GM03348 (cell line): Measurements from ENCODE around the gene ISM1.
A peak's percentile ranks its signal among the peaks of the same experiment; 100 is the strongest.

Experiments
- DNase-seq: peaks from one replicate; pipeline ENCODE4 v3.0.0; 2012; ENCODE audit warnings: low spot score

The ISM1 gene

DNA sequence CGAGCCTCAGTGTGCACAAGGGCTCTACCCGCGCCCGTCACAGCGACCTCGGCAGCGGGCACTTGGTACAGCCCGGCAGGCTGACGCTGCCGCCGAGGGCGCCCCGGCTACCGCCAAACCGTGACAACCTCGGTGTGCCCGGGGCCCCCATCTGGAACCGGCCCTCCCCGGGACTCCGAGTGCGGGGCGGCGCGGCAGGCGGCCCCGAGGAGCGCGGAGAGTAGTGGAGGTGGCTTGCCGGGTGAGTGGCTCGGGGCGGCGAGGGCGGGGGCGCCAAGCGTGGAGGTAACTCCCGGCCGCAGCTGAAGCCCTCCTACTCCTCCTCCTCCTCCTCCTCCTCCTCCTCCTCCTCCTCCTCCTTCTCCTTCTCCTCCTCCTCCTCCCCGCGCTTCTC is at the start of gene ISM1:
Gene ISM1, plus strand, starts transcription at position 371 of the 394 bp plus-strand sequence. CDS start 503 bp downstream, outside the sequence.
- DNase-seq: peak; percentile 46

DNA sequence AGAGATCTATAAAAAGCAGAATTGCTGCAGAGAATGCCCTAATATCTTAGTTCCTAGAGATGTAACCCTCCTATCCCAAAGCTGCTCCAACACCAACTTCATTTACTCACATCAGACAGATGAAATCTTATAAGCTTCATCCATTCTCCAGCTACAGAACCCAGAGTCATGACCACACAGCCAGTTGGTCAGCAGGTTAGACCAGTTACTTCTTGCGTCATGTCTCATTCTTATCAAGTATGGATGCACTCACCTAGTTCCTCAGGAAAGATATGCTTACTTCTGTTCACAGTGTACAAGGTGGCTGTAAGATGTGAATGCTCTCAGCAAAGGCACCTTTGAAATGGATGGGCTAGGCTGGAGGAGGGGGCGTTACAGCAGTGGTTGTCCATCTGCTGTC is 47.9 kb upstream of the ISM1 start:
- no peak for DNase-seq

DNA sequence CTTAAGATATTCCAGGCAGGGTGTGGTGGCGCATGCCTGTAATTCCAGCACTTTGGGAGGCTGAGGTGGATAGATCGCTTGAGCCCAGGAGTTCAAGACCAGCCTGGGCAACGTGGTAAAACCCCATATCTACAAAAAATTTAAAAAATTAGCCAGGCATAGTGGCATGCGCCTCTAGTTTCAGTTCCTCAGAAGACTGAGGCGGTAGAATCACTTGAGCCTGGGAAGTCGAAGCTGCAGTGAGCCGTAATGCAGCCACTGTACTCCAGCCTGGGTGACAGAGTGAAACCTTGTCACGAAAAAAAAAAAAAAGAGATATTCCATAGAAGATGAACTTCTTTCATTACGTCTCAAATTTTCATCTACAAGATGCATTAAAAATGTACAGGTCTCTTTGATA is 46.7 kb upstream of the ISM1 start:
- DNase-seq: no peak

DNA sequence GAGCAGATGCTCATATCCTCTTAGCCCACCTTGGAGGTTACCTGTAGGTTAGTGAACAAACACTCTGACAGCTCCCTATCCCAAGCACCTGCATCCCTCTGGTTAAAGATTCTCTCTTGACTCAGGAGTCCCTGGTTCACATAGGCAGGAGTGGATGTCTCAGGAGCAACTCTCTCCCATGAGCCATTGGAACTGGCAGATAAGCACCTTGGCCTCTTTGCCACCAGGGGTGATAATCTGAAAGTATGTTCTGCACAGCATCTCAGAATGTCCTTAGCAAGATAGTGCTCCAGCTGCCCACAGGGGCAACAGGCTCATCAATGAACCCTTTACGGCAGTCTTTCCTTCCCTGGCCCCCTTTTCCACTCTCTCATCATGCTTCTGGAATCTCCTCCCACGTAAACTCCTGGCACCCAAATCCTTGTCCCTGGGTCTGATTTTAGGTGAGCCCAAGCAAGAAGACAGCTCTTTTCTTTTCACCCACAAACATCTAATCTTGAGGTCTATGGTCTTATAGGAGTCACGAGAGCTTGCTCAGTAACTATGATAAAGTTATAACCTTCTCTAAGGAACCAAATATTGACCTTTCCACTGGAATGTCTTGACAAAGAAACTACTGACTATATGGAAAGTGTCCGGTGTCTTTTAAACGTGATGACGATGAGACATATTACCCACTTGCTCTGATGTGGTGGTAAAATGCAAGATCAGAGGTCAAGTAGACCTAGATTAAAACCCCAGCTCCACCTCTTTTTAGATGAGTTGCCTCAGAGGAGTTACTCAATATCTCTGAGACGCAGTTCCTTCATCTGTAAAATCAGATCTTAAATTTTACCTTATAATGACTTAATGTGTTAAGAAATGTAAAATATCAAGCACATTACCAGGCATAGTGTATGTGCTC is 39.8 kb upstream of the ISM1 start:
- no peak for DNase-seq

DNA sequence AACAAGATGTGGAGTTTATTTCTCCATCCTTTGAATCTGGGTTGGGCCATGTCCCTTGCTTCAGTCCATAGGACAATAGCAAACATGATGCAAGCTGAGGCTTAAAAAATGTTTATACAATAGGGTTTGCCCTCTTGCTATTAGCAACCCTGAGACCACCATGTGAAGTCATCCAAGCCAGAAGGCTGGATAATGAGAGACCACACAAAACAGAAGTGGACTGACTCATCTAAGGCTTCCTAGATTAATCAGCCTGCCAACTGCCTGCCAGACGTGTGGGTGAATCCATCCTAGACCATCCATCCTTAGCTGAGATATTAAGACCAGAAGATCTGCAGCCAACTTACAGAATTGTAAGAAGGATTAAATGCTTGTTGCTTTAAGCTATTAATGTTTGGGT is 38.1 kb upstream of the ISM1 start:
- DNase-seq: no peak

DNA sequence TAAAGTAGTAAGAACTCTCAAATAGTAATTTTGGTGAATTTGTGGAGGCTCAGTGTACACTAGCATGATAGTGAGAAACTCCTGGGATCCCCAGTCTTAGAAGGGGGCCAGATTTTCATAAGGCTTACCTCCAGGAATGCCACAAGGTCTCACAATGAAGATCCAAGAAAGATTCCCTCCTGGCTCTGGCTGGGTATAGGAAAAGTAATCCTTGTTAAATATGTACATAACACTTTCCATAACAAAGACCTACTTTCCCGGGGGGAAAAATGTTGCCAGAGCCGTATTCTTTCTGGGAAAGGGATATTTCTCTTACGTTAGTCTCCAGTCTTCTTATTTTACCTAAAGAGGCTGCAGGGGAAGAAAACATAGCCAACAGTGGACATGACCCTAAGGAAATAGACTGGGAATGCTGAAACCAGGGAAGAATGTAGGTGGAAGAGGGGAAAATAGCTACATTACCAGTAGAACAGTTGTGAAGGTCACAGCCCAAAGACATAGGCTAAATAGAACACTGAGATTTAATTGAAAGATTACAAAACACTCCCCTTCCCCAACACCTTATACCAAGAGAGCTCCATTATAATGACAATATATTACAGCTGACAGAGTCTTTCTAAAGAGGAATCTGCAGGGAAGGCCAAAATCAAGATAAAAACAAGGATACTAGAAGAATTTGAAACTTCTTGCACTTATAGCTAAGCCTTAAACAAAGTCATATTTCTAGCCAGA is 34.9 kb upstream of the ISM1 start:
- DNase-seq: no peak

DNA sequence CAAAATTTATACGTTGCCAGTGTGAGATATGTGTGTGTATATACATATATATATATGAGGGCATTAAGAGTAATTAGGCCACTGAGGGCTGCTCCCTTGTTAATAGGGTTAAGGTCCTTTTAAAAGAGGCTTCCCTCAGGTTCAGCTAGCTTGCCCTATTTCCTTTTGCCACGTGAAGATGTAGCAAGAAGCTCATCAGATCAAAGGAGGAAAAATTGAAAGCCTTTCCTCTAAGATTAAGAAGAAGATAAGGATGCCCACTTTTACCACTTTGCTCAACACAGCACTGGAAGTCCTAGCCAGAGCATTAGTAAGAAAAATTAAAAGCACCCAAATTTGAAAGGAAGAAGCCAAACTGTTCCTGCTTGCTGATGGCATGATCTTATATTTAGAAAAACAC is 33.2 kb upstream of the ISM1 start:
- no peak for DNase-seq

DNA sequence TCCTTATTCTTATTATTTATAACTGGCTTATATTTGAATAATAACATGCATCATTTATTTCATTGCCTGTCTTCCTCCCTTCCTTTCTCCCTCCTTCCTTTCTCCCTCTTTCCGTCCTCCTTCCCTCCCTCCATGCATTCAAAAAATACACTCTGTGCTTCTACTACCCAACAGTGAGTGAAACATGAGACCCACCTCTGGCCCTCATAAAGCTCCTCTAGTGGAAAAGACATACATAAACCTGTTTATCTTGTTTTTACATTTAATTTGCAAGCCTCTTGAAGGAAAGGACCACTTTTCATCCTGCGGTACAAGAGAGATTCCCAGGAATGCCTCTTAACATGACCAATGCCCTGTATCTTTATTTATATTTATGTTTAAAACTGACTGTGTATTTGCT is 21.8 kb upstream of the ISM1 start:
- no peak for DNase-seq

DNA sequence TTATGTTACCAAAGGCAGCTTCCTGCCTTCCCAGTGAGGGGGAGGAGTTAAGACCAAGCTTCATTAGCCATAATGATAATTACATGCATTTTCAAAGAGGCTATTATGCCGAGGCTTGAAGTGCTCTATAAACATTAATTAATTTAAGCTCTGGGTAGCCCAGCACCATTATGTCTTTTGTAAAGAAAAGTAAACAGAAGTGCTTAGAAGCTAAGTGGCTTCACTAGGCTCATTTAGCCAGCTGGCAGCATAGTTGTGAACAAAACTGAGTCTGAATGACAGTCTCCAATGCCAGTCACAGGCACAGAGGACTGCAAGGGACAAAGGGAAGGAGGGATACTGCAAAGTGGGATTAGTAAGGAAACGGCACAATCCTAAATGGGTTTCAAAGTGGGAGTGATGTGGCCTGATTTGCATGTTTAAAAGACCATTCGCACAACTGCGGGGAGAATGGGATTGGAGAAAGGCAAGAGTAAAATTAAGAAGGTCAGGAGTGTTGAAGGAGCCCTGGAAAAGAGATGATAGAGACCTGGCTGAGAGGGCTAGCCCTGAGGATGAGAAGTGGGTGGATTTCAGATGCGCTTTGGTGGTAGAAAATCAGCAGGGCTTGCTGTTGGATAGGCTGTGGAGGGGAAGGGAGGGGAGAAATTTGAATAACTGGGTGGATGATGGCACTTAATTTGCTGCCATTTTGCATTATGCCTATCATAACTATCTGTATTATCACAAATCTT is 20.1 kb upstream of the ISM1 start:
- no peak for DNase-seq

DNA sequence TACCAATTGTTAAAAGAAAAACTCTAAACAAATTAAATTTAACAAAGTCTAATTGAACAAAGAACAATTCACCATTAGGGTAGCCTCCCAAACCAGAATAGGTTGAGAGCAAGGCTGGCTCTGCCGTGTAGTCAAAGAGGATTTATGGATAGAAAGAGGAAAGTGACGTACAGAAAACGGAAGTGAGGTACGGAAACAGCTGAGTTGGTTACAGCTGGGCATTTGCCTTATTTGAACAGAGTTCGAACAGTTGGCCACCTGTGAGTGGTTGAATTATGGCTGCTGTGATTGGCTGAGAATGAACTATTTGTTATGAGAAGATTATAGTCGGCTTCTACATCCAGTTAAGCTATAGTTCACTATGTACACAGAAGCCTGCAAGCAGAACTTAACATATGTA is 18.5 kb upstream of the ISM1 start:
- no peak for DNase-seq

DNA sequence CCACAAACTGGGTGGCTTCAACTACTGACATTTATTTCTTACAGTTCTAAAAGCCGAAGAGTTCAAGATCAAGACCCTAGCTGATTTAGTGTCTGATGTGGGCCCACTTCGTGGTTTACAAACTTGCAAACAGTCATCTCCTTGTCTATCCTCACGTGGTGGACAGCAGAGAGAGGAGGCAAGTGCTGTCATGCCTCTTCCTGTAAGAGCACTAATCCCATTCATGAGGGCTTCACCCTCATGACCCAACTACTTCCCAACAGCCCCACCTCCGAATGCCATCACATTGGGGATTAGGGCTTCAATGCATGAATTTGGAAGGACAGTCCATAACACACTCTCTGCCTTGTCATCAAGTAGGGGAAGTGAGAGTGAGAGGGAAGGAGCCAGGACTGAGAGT is 15.6 kb upstream of the ISM1 start:
- DNase-seq: no peak

DNA sequence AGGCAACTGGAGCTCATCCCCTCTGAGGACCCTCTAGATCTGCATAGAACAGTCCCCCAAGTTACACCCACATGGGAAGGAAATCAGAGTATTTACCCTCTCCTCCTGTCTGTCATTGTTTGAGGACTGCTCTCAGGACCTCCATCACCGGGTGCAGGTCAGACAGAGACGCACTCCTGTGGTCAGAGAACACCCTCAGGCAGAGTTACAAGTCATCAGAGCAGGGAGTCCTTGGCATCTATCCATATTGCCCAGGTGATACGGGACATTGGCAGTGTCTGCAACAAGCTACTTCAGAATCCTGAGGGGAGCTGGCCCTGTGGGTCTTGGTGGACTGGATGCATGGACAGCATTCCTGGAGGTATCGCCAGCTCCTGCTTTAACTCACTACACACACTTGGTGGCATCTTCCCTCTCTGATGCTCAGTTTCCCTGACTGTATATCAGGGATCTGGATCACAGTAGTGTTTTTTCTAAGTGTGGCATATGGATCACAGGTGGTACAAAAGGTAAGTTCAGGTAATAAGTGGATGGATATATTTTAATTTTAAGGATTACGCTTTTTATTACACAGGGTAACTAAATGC is 15.1 kb upstream of the ISM1 start:
- DNase-seq: no peak

DNA sequence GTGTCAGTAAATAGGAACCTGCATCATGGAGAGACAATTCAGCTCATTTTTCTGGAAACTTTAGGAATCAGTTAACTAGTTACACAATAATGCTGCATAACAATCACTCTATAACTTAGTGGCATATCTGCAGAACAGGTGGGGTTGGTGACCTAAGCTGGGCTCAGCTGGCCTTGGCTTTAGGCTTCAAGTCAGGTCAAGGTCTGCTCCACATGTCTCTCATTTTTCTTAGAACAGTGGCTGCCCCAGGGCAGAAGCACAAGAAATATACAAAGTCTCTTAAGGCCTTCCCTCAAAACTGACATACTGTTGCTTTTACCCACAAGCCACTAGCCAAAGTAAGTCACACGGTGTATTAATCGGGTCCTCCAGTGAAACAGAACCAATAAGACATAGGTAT is 14.1 kb upstream of the ISM1 start:
- no peak for DNase-seq

DNA sequence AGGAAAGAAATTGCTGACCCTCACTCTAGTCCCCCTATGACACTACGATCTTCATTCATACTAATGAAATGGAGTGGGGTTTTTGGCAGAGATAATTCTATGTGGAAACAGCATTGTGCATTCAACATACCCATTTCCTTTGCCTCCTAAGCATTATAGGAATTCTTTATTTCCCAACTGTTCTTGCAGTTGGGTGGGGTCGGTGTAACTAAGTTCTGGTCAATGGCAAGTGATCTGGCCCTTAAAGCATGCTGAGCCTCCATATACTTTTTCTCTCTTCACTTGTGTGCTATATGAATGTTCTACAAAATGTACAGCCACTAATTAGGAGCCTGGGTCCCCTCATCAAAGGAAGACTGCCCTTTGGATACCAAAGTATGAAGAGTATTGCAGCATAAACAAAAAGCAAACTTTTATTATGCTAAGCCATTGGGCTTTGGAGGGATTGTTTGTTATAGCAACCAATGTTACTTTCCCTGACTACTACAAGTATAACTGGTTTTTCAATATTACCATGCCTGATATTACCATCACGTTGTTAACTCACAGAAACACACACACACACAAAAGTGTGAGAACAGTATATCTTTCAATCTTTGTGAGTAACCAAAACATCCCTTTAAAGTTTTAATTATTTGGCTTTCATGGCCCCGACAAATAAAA is 9.0 kb upstream of the ISM1 start:
- no peak for DNase-seq

DNA sequence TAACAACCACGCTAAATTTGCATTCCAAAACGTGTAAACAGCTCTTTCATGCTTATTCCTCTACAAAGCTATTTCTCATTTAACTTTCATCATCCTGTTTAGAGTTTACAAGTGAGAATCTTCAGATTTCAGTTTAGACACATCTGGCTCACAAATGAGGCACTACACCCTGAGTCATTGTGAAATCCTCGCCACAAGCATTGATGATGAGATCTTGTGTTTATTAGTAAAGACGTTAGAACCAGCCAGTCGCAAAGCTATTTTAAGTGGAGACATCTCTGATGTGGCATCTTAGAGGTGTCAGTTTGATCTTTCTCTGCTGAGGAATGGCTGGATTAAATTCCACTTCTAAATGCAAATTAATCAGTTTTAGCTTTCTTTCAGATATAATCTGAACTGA is 8.3 kb upstream of the ISM1 start:
- DNase-seq: peak; percentile 50

DNA sequence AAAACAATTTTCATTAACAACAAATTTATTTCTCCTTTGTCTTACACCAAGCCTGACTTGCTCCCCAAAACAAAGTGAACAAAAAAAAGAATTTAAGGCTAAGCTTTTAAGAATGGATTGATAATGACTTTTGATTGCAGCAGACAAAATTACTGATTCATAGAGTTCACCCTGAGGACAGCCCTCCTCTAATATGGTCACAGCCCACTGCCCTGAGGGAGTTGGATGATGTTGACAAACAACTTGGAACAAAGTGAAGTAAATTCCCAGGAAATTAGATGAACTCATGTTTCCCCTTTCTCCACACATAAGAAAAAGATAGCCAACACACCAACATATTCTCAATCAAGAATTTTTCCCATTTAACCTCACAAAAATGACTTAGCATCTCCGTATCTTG is 7.7 kb upstream of the ISM1 start:
- DNase-seq: no peak

DNA sequence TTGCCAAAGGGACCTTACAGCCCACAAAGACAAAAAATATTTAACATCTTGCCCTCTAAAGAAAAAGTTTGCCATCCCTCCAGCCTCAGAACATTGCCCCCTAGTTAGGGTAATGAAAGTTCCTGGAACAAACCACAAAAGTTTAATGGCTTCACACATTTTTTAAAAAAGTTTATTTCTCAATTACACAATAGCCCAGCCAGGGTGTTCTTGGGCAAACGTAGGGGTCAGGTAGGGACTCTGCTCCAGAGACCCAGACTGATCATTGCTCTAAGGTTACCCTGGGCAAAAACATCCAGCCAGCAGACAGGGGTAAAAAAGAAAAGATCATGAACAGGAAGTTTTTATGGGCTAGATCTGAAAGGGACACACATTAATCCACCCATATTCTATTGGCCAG is 4.5 kb upstream of the ISM1 start:
- DNase-seq: no peak

DNA sequence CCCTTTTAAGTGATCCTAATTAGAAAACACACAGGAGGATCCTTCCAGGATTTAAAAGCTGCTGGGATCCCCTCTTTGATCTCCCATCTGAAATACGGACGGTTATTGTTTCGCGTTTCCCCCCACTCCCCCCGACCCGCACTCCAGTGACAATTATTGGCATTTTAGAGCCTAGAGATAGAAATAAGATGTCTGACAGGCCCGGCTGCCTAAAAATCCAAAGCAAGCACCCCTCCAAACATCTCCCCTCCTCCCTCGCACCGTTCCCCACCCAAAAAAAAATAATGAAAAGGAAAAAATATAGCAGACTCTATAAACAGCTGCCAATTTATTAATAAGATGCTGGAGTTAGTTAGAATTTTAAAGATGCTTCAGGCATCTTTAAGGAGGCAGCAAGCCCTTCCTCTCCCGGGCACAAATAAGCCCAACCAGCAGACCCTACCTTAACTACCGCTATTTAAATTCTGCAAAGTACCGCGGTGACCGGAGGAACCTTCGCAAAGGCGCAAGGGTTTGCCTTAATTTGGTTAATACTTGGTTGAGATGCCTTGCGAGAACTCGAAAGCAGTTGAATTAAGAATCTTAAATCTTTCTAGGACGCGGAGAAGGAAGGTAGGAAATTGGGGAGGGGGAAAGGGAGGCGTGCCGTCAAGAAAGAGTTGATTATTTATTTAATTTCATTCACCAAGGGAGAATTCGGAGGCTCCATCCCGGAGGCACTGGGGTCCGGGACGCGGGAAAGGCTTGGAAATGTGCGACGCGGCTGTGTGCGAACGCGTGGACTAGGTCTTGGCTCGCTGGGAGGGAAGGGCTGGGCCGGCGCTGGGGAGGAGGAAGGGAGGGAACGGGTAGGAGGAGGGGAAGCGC is 1.5 kb upstream of the ISM1 start:
- no peak for DNase-seq

DNA sequence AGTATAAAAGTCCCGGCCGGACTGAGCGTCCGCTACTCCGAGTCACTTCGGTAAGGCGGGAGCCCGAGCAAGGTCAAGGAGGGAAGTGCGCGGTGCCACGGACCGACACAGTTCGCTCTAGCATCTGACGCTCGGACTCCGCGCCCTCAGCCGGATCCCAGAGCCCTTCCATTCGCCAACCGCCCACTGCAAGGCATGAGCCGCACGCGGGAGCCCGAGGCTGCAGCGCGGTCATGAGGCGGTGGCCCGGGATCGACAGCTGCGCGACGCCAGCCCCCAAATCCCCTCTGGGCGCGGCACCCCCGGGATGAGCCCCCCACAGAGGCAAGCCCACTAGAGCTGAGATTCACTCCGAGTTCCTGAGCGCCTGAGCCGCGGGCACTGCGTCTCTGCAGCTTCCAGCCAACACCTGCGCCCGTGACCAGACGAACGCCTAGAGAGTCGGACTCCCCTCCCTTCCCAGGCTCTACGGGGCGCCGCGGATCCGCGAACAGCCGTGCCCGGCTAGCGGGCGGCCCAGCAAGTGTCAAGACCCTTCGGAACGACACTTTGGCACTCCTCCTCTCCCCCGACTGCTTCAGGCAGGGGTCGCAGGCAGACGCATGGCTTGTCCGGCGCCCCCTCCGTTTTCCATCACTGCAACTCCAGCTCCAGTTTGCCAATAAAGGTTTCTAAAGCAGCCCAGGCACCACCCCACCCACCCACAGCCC is 725 bp upstream of the ISM1 start:
- DNase-seq: peak; percentile 16

DNA sequence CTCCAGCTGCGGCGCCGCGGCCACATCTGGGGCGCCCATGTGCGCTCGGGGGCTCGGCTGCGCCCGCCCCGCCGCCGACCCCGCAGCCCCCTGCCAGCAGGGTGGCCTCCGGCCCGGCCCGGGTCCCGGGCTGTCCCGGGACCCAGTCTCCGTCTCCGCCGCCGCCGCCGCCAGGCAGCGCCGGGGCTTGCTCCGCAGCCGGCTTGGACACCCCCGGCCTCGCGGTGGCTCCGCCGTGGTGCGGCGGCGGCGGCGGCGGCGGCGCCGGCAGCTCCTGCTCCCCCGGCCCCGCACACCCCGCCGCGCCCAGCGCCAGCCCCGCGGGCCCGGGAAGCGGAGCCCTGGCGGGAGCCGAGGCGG is 219 bp downstream of the ISM1 start:
- DNase-seq: no peak
